CD4-positive, alpha-beta memory T cell (primary cell): ENCODE data around the gene AXIN1. TPM values are rescaled to one million over a fixed set of nuclear protein-coding genes. Genes with fewer than 3 reads are reported as not detected.
"Not testable (repeated sequence)": the region's sequence is repeated elsewhere in the genome, so short reads cannot be mapped to it uniquely, and the experiment has no call there.

Experiments
- CTCF ChIA-PET: fragments of 350-600 bp; sonication (Branson Sonifier 250); formaldehyde crosslinking; loops from one replicate; lab custom pipeline; 2021; ENCODE audit warnings: inconsistent platforms; ENCODE audit not compliant: partially characterized antibody; lab: Charles Lee
- POLR2A ChIA-PET: fragments of 350-600 bp; sonication (Branson Sonifier 250); formaldehyde crosslinking; loops from one replicate; lab custom pipeline; 2021; ENCODE audit not compliant: partially characterized antibody; lab: Charles Lee
- DNase-seq, 5 donors: peaks; one replicate each; pipeline versions ENCODE4 v3.0.0 to v3.0.0-alpha.2; 2020 to 2022; ENCODE audit warnings: mixed read lengths in 1 of 5
- H3K27ac ChIP-seq: one replicate; pipeline ENCODE4 v1.7.0; 2013; ENCODE audit warnings: low read depth, low read length
- H3K27me3 ChIP-seq: 2 replicates; pipeline ENCODE4 v1.7.0; 2013; ENCODE audit warnings: mild to moderate bottlenecking, low read length, moderate library complexity; ENCODE audit not compliant: insufficient read depth
- H3K36me3 ChIP-seq: 2 replicates; pipeline ENCODE4 v1.7.0; 2013; ENCODE audit warnings: mild to moderate bottlenecking, low read length, moderate library complexity; ENCODE audit not compliant: insufficient read depth
- H3K4me1 ChIP-seq: 2 replicates; pipeline ENCODE4 v1.7.0; 2013; ENCODE audit warnings: mild to moderate bottlenecking, low read length, moderate library complexity; ENCODE audit not compliant: insufficient read depth
- H3K4me3 ChIP-seq, 2 donors: one replicate each; pipeline ENCODE4 v1.7.0; 2013; ENCODE audit warnings: low read length in 2 of 2, mild to moderate bottlenecking in 1 of 2
- H3K9me3 ChIP-seq, 2 donors: one replicate each; pipeline ENCODE4 v1.7.0; 2013; ENCODE audit warnings: low read length in 2 of 2, control low read depth in 1 of 2; ENCODE audit not compliant: control insufficient read depth in 1 of 2
- H3K27ac Mint-ChIP-seq, 7 donors: one replicate each; pipeline ENCODE4 v1.8.0; 2020 to 2021; ENCODE audit warnings: mixed read lengths in 7 of 7, mild to moderate bottlenecking in 6 of 7, inconsistent platforms in 3 of 7, moderate library complexity in 3 of 7
- H3K27me3 Mint-ChIP-seq, 2 donors: one replicate each; pipeline ENCODE4 v1.8.0; 2020 to 2021; ENCODE audit warnings: mixed read lengths in 2 of 2
- H3K36me3 Mint-ChIP-seq, 2 donors: one replicate each; pipeline ENCODE4 v1.8.0; 2020 to 2021; ENCODE audit warnings: mixed read lengths in 2 of 2, inconsistent platforms in 1 of 2, mild to moderate bottlenecking in 1 of 2
- H3K4me1 Mint-ChIP-seq, 4 donors: one replicate each; pipeline ENCODE4 v1.8.0; 2020 to 2021; ENCODE audit warnings: mixed read lengths in 4 of 4, mild to moderate bottlenecking in 1 of 4
- H3K4me3 Mint-ChIP-seq, 8 donors: one replicate each; pipeline ENCODE4 v1.8.0; 2020 to 2021; ENCODE audit warnings: mixed read lengths in 8 of 8, mild to moderate bottlenecking in 7 of 8, moderate library complexity in 6 of 8, inconsistent platforms in 3 of 8
- H3K9me3 Mint-ChIP-seq, 8 donors: one replicate each; pipeline ENCODE4 v1.8.0; 2020 to 2021; ENCODE audit warnings: mixed read lengths in 8 of 8, mild to moderate bottlenecking in 5 of 8, inconsistent platforms in 3 of 8, moderate library complexity in 1 of 8
- intact Hi-C: fragments of 100-400 bp; cut with micrococcal nuclease; formaldehyde crosslinking; loops from one replicate; pipeline ENCODE4 v1.15.1; 2023
- polyA plus RNA-seq, 2 donors: library from polyadenylated mRNA; unstranded; fragments of 300-500 nt; fragmentation: Illumina TruSeq; gene quantifications; one replicate each; pipeline ENCODE4 v1.2.3, GENCODE V29; 2021
- total RNA-seq, 2 experiments: library from RNA; stranded (reverse); gene quantifications; one replicate each; pipeline ENCODE4 v1.2.3, GENCODE V29; 2021

Gene AXIN1
- total and polyA plus RNA-seq, 4 experiments from 2014 or later, result 0.67 to 43.0 (median 23.2) TPM

GRCh38 chr16:258091-258490 is 94.4 kb downstream of the AXIN1 start:
- H3K27ac ChIP-seq, H3K36me3 ChIP-seq, intact Hi-C loops, DNase-seq, H3K9me3 Mint-ChIP-seq, H3K27ac Mint-ChIP-seq, H3K27me3 ChIP-seq, H3K9me3 ChIP-seq, H3K4me3 Mint-ChIP-seq, H3K4me3 ChIP-seq, H3K27me3 Mint-ChIP-seq, POLR2A ChIA-PET: not testable (repeated sequence)
- Mint-ChIP-seq H3K36me3 (peaks cover 27 to 37% of the 10 kb centered on the region in 2 donors), H3K4me1 (peaks cover 10 to 32% (median 17%) of the 10 kb centered on the region in 4 donors)
- H3K4me1 ChIP-seq, result peaks cover 12% of the 10 kb centered on the region
- CTCF ChIA-PET, result interaction anchor here (3.3 kb wide), 1 partner anchor 23 kb away, joined by 8 read pairs; the partner anchor contains the start of gene FAM234A

- H3K36me3 Mint-ChIP-seq, result peaks cover 21 to 31% of the 10 kb centered on the region in 2 donors
- H3K4me1 ChIP-seq, result peaks cover 22% of the 10 kb centered on the region
- no peak overlapping the region for H3K27ac ChIP-seq
- H3K4me1 Mint-ChIP-seq, result peaks cover 19 to 41% (median 29%) of the 10 kb centered on the region in 4 donors
- no peak overlapping the region for H3K4me3 ChIP-seq
- H3K9me3 ChIP-seq, result no peaks in the 10 kb centered on the region
- peak overlapping the region in 1 of 7 donors; percentile 55 for H3K27ac Mint-ChIP-seq
- CTCF ChIA-PET, result interaction anchor here (0.6 kb wide), 1 partner anchor 96 kb away, joined by 3 read pairs; no protein-coding TSS in a partner anchor
- no peaks in the 10 kb centered on the region for H3K27me3 Mint-ChIP-seq
- H3K9me3 Mint-ChIP-seq, result no peaks in the 10 kb centered on the region
- POLR2A ChIA-PET, result no interaction called here
- intact Hi-C loops, result no loop called here
- peak overlapping the region in 1 of 8 donors; percentile 39 for H3K4me3 Mint-ChIP-seq
- no peaks in the 10 kb centered on the region for H3K36me3 ChIP-seq
- no peak for DNase-seq
- H3K27me3 ChIP-seq, result no peaks in the 10 kb centered on the region
These were observed 97.3 kb downstream of the AXIN1 start for GRCh38 chr16:255183-255582.

- Mint-ChIP-seq H3K27me3 (no peaks in the 10 kb centered on the region), H3K36me3 (peaks cover 21 to 29% of the 10 kb centered on the region in 2 donors), H3K4me1 (peaks cover 19 to 41% (median 29%) of the 10 kb centered on the region in 4 donors), H3K4me3 (peak overlapping the region in 4 of 8 donors; percentile 10 to 59 (median 46)), H3K9me3 (no peaks in the 10 kb centered on the region), H3K27ac (peak overlapping the region in 2 of 7 donors; percentile 35 to 44)
- intact Hi-C loops, result no loop called here
- Histone ChIP-seq H3K4me3 (no peak overlapping the region), H3K36me3 (no peaks in the 10 kb centered on the region), H3K27ac (no peak overlapping the region), H3K4me1 (peaks cover 22% of the 10 kb centered on the region), H3K27me3 (no peaks in the 10 kb centered on the region), H3K9me3 (no peaks in the 10 kb centered on the region)
- CTCF ChIA-PET, result interaction anchor here (1.4 to 3.5 kb wide), 3 partner anchors 19 to 68 kb away, joined by 3 to 18 read pairs (median 3); partner anchors contain the start of gene FAM234A
- POLR2A ChIA-PET, result interaction anchor here (0.8 to 2.4 kb wide), 3 partner anchors 17 to 27 kb away, joined by 3 to 21 read pairs (median 3); partner anchors contain the start of gene FAM234A
- DNase-seq, result no peak
These were observed 98.1 kb downstream of the AXIN1 start for GRCh38 chr16:254461-254860.

GRCh38 chr16:253833-254232 is 98.7 kb downstream of the AXIN1 start:
- intact Hi-C loops, result loop anchor here (2.0 kb wide), 1 partner anchor 19 kb away; the partner anchor contains the start of gene FAM234A
- Mint-ChIP-seq H3K36me3 (peaks cover 14 to 23% of the 10 kb centered on the region in 2 donors), H3K27ac (peak overlapping the region; percentile 23 to 89 (median 53)), H3K4me3 (peak overlapping the region; percentile 18 to 85 (median 48)), H3K9me3 (no peaks in the 10 kb centered on the region), H3K4me1 (peaks cover 19 to 39% (median 29%) of the 10 kb centered on the region in 4 donors), H3K27me3 (no peaks in the 10 kb centered on the region)
- ChIA-PET CTCF (interaction anchor here (1.2 to 3.5 kb wide), 4 partner anchors 19 to 96 kb away, joined by 3 to 18 read pairs (median 3); partner anchors contain the start of gene FAM234A), POLR2A (interaction anchor here (0.8 to 2.4 kb wide), 4 partner anchors 16 to 117 kb away, joined by 3 to 21 read pairs (median 3); partner anchors contain the start of genes FAM234A and MRPL28)
- peaks cover 22% of the 10 kb centered on the region for H3K4me1 ChIP-seq
- H3K27ac ChIP-seq, result no peak overlapping the region
- H3K4me3 ChIP-seq, result no peak overlapping the region
- H3K9me3 ChIP-seq, result no peaks in the 10 kb centered on the region
- no peaks in the 10 kb centered on the region for H3K27me3 ChIP-seq
- H3K36me3 ChIP-seq, result no peaks in the 10 kb centered on the region
- peak in 1 of 5 donors; percentile 20 for DNase-seq

GRCh38 chr16:252366-253337 is 99.9 kb downstream of the AXIN1 start:
- Mint-ChIP-seq H3K36me3 (peaks cover 14 to 23% of the 10 kb centered on the region in 2 donors), H3K27ac (peak overlapping the region; percentile 69 to 96 (median 94)), H3K9me3 (no peaks in the 10 kb centered on the region), H3K4me3 (peak overlapping the region; percentile 78 to 92 (median 83)), H3K27me3 (no peaks in the 10 kb centered on the region), H3K4me1 (peaks cover 19 to 43% (median 29%) of the 10 kb centered on the region in 4 donors)
- no peaks in the 10 kb centered on the region for H3K36me3 ChIP-seq
- POLR2A ChIA-PET, result interaction anchor here (0.7 to 2.4 kb wide), 6 partner anchors 10 to 118 kb away, joined by 3 to 21 read pairs (median 3); partner anchors contain the start of genes FAM234A, LUC7L and MRPL28
- H3K9me3 ChIP-seq, result no peaks in the 10 kb centered on the region
- H3K27ac ChIP-seq, result peak overlapping the region; percentile 51
- H3K4me1 ChIP-seq, result peaks cover 22% of the 10 kb centered on the region
- intact Hi-C loops, result loop anchor here (2.0 kb wide), 1 partner anchor 18 kb away; the partner anchor contains the start of gene FAM234A
- H3K4me3 ChIP-seq, result peak overlapping the region; percentile 44 to 61
- CTCF ChIA-PET, result interaction anchor here (0.6 to 3.5 kb wide), 4 partner anchors 17 to 144 kb away, joined by 3 to 18 read pairs (median 3); partner anchors contain the start of gene FAM234A
- DNase-seq, result peak; percentile 31 to 42 (median 34)
- H3K27me3 ChIP-seq, result no peaks in the 10 kb centered on the region

- H3K4me1 Mint-ChIP-seq, result peaks cover 13 to 36% (median 21%) of the 10 kb centered on the region in 4 donors
- ChIA-PET POLR2A (no interaction called here), CTCF (interaction anchor here (1.9 kb wide), 1 partner anchor 14 kb away, joined by 4 read pairs; no protein-coding TSS in a partner anchor)
These were observed 103.1 kb downstream of the AXIN1 start for GRCh38 chr16:249431-249830.

More at GRCh38 chr16:249431-249830, 103.1 kb downstream of the AXIN1 start:
- peaks cover 22% of the 10 kb centered on the region for H3K4me1 ChIP-seq
- no peaks in the 10 kb centered on the region for H3K27me3 ChIP-seq
- intact Hi-C loops, result no loop called here
- H3K4me3 ChIP-seq, result no peak overlapping the region
- Mint-ChIP-seq H3K4me3 (no peak overlapping the region), H3K27me3 (no peaks in the 10 kb centered on the region), H3K36me3 (peaks cover 7 to 11% of the 10 kb centered on the region in 2 donors), H3K27ac (no peak overlapping the region), H3K9me3 (no peaks in the 10 kb centered on the region)
- no peak for DNase-seq
- no peaks in the 10 kb centered on the region for H3K9me3 ChIP-seq
- no peaks in the 10 kb centered on the region for H3K36me3 ChIP-seq
- no peak overlapping the region for H3K27ac ChIP-seq
